CD4-positive, alpha-beta T cell treated with Interleukin-15 for 4 hours (primary cell): ENCODE data around the gene SMIM32.

Experiments
- DNase-seq: peaks from one replicate; pipeline ENCODE4 v3.0.0-alpha.2; 2020; ENCODE audit warnings: low spot score

Gene SMIM32

DNA sequence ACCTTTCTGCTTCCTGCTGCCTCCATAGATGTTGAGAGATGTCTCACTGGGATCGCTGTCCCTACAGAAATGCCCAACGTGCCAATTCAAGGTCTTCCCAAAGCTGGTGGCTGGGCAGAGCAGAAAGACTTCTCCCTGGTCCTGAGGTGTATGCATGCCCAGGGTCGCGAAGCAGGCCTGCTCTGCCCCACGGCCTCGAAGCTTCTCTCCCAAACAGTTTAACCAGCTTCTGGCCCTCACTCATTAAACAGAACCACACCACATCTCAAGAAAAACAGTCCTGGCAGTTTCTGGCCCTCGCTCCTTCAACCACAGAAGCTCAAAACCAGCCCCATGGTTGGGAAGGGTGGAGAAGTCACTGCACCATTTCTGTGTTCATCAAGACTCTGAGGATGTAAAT, 14.7 kb upstream of the SMIM32 start:
- no peak for DNase-seq

DNA sequence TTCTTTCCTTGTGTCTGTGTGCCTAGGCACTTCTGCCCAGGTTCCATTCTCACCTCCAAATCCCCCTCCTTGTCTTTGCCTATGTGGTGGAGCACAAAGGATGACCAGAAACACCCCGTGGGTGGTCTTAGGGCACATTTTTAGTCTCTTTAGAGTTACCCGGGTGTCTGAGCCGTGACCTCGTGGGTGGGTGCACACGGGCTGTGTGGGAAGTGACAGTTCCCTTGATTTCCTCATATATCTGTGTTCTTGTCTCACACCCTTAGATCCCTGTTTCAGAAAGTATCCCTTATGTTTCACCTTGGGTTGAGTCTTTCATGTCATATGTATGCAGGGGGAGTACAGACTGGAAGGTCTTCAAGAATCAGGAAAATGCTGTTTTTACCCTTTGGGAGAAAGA, 13.4 kb upstream of the SMIM32 start:
- DNase-seq: no peak

DNA sequence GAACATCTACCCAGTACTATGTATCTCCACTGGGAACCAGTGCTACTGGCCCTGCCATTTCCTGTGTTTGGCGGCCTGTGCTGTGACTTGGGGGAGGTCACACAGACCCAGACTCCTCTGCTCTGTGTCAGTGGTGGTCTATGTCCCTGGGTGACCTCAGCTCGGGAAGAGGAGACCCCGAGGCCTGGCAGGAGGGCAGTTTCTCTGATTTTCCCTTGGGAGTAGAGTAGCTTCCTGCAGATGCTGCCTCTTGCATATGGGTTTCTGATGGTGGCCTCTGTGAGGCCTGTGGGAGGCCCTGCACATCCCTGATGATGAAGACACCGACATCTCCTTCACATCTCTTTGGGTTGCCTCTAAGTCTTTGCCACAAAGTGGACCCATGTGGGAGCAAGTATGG, 13.0 kb upstream of the SMIM32 start:
- DNase-seq: no peak

DNA sequence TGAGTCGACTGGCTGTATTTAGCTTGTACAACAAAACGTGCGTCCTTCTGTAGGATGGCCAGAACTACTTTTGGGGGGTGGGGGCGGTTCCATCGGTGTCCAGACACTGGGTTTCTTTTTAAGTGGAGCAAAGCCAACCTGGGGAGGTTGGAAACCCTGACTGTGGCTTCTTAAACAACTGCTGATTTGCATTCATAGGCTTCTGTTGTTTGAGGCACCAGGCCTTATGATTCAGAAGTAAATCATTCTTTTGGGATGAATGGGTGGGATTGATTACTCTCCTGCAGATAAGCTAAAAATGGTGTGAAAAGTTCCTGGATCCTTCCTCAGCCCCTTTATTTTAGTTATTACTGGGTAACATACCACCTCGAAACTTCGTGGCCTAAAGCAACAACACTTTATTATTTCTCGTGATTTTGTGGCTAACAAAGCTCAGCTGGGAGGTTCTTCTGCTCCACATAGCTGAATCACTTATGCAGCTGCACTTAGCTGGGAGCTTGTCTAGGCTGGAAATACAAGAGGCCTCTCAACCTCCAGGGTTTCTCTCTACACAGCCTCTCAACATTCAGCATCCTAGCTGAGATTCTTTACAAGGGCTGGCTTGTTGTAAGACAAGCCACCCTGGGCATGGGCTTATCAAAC, 12.2 kb upstream of the SMIM32 start:
- DNase-seq: no peak

DNA sequence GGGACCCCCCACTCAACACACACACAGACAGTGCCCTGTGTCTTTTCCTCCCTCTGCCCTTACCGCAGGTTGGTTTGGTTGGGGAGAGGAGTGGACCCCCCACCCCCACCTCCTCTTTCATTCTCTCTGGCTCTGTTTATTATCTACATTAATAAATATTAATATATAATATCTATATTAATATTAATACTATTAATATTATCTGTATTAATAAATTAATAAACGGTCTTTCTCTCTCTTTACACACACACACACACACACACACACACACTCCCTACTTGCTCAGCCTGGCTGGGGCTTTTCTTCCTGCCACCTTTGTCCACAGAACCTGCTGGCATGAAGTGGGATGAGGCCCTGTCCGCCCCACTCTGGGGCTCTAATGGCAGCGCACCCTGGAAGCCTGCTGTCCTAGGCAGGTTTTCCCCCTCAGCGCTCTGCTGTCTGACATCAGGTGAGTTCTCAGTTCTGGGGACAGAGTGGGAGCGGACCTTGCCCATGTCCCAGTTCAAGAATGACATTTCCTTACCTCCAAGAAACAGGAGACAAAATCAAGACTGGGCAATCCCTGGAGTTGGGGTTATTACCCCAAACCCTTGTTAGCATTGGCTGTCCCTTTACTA, 10.5 kb upstream of the SMIM32 start:
- no peak for DNase-seq

DNA sequence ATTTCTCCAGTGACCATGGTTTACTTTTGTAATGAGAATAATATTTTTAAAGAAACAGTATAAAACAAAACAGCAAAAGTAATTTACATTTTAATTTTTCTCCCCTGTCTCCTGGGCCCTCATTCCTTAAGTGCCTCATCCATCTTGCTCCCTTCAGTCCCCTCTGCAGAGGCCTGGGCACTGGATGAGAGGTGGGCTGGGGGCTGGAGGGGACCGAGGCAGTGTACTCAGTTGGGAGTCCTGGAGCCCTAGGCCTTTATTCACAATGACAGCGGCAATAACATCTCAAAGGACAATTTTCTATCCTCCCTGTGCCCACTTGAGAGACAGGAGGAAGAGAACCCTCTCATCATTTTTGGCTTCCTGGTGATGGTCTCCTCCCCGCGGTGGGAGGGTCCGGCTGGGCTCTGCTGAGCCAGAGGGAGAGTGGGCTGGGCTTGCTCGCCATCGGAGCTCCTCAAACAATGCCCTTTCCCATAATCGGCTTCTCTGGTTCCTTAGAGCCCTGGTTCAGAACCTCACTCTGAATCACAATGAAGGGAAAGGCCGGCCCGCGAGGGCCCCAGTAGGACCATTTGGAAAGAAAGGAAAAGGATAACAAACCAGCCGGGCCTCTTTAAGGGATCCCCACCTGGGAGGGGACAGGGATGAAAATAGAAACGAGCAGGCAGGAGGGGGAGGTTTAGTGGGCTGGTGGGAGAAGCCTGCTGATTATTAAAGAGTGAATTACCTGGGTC, 9.7 kb upstream of the SMIM32 start:
- DNase-seq: no peak

DNA sequence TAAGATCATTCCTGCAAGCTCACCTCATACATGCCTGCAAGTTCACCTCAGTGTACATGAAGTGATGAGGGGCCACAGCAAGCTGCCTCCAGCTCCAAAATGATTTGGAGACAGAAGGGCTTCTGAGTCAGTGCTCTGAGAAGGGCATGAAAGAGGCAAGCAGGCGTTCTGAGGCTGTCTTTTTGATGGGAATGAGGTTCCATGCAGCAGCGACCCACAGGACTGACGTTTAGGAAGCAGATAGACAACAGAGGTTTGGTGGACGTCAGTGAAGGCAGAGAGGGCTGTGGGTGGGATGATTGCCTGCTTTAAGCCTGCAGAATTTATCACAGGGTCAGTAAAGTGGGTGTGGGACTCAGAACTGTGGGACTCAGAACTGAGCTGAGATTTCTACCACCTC, 8.9 kb upstream of the SMIM32 start:
- DNase-seq: no peak

DNA sequence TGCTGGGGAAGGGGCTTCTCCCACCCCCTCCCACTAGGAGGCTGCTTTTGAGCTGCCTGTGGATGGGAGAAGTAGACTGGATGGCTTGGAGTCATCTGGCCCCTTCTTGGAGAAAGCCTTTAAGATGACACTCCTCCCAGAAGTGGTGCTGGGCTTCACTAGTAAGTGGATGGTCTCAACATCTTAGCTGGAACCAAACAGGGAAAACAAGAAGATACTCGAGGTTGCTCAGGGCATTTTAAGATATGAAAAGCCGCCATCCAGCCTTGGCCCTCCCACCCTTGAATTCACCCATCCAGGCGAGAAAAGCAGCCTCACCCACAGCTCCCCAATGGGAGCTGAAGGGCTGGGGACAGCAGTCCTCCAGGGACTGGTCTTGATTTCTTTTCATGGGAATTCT, 7.8 kb upstream of the SMIM32 start:
- DNase-seq: no peak

DNA sequence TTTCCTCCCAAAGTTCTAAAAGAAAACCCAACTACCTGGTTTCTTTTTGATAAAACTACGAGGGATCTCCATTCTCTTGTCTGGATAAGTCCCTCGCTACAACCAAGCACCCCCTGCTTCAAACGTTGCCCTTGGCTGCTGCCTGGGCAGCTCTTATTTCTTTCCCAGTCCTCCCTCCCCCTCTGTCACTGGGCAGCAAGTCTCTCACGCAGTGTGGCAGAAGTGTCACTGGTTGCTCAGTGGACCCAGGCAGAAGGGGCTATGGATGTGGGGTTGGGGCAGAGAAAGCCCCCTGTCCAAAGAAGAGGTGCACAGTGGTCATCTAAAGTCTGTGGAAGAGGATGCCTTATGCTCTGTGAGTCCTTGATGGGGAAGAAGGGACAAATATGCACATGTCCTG, 7.2 kb upstream of the SMIM32 start:
- no peak for DNase-seq

DNA sequence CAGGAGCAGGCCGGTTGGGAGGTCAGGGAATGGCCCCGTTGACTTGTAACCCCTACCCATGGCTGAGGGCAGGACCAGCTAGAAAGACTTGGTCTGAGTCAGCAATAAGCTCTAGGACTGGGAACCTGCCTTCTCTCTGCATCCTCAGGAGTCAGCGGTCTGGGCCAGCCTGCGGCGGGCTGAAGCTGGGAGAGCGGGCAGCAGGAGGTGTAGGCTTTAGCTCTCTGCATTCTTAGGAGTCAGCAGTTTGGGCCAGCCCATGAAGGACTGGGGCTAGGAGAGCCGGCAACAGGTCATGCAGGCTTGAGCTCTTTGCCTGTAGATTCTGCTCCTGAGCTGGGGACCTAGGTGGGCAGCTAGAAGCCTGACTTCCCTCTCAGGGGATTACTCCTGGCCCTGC, 6.4 kb upstream of the SMIM32 start:
- DNase-seq: no peak

DNA sequence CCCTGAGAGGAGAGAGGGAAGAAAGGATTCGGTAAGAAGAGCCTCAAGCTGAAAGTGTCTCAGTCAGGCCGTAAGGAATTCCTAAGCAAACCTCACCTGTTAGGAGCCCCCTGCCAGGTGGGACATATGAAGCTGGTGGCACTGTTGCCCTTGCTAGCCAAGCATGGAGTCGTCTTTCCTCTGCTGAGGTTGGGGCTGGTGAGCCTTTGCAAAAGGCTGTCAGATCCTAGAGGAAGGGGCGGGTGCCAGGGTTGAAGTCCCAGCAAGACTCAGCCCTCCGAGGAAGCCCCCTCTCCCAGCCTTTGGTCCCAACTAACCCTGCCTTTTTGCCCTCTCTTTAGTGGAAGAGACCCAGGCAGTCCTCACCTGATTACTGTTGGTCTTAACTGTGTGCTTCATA, 5.5 kb upstream of the SMIM32 start:
- DNase-seq: no peak

DNA sequence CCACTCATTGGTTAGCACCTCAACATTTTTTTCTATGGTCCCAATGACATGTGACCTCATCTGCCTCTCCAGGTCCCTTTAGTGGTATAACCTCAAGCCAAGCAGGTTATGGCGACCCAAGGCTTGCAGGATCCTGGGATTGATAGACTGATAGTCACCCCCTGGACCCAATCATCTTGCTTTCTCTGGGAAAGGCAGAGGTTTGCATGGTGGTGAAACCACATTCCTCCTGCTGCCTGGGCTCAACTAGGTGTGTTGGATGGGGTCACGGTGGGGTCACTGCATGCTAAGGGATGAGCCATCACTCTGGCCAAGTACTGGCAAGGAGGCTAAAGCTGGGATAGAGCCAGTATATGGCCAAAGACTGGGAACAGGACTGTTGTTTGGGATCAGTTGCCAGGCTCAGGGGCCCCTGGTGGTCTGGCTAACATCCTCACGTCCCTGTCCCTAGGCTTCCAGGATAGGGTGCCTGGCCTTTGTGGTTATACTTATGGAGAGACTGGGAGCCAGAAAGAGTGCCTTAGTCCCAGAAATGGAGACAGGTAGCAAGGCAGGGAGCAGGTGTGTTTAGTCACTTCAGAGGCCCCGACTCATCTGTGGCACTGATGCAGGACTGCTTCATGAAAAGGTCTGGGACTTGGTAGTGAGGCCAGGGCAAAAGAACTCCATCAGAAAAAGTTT, 4.6 kb upstream of the SMIM32 start:
- DNase-seq: no peak

DNA sequence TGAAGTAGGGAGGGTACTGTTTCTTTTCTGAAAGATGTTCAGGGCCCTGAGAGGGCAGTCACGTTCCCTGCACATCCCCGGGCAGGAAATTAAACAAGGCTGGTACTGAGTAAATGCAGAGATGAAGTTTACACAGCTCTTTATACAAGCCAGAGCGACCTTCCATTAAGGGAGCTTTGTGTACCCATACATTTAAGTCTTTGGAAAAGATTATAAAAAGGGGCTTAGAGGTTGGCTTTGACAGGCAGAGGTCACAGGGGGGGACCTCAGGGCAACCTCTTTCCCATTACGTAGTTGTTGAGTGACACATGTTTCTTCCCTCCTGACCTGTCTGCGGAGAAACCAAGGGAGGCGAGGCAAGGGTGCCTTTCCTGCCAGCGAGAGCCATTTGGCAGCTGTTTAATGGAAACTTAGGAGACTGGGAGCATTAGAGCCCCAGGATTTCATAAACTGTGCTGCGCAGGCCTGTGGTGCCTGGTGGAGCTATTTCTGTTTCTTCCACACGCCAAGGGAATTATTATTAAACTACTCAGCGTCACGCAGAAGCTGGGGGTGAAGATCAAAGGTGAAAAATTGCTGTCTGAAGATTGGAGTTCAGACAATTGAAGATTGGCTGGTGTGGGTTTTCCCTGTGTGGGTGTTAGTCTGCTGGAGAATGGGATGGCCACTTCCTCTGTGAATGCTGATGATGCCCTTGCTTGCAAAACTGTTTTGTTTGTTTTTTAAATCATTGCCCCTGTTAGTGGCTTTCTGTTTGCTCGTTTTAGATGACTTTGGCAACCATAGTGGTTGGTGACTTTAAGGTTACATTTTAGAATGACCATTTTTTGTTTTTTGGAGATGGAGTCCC, 3.2 kb upstream of the SMIM32 start:
- no peak for DNase-seq

DNA sequence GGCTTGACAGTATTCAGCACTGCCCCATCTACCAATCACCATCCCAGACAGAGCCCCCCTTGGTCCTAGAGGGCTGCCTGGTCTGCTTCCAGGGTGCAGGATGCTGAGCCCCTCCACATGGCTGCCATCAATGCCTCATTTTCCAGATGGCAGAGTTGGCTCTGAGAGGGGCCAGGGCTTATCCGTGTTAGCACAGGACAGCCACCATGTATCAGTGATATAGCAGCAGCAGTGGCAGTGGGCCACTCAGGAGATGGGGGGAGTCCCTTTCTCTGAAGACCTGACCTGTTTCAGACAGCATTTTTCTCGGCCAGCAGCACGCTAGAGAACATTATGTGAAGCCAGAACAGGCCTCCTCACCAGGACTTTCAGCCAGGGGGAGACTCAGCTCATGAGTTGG, 1.6 kb upstream of the SMIM32 start:
- DNase-seq: no peak

DNA sequence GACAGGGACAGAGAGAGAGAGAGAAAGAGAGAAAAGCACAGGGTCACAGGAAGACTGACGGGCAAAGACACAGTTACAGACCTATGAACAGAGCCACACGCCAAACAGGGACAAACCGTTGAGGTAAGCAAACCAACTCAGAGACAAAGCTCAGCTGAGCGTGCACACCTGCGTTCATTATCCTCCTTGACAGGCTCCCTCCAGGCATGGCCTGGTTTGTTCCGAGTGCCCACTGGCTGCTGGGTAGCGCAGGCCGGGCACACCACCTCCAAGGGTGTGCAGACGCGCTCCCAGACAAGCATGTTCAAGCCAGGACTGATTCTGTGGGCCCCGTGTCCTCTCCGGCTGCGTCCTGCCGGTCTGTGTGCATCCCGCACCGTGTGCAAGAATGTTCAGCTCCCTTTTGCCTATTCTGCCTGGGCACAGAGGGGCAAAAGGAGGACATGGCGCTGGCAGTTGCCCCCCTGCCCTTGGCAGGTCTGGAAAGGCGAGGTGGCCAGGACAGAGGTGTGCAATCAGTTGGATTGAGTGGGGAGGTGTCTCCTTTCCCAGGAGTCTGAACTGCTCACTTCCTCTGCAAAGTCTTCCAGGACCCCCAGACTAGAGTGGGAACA, 467 bp upstream of the SMIM32 start:
- DNase-seq: no peak

DNA sequence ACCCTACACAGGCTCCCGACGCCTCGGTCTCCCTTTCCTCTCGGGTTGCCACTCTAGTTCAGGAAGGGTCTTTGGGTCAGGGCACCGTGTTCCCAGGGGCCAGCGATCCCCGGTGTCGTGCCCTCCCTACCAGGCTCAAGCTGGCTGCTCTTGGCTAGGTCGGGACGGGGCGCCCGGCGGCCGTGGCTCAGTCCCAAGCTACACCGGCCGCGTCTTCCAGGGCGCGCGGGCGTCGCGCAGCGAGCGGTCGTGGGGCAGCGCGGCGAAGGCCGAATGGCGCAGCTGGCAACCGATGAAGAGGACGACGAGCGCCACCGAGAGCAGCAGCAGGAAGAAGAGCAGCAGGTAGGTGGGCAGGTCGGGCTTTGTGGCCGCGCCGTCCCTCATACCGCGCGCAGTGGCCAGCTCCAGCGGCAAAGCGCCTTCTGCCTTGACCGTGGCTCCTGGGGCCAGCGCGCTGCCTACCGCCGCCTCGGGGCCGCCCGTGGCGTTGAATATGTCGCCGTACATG, 892 bp downstream of the SMIM32 start:
- DNase-seq: no peak

DNA sequence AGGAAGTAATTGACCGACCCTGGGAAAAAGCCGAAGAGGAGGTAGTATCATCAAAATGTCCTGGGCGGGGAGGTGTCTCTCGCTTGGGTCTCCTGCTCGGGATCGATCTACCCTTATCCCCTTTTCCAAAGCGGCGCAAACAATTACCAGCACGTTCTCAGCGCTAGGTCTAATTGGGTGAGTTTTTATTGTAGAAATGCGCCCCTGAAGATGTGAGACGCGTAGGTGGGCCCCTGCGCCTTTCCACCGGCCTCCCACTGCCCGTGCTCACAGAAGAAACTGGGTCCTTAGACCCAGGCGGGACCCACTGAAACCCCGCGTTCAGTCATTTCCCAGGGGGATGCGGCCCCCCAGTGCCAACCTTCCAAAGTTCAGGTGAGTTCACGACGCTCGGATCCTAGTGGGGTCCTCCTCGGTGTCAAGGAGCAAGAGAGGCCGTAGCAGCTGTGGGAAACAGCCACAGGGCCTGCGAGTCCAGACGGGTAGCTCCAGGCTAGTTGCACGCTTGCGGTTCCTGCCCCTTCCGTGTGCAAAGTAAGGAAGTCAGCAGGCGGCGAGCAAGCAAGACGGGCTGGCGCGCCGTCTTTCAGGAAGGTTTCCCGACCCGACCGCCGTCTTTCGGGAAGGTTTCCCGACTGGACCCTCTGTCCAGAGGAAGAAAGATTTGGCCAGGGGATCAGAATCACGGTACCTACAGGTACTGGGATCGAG, 1.5 kb downstream of the SMIM32 start:
- DNase-seq: no peak

DNA sequence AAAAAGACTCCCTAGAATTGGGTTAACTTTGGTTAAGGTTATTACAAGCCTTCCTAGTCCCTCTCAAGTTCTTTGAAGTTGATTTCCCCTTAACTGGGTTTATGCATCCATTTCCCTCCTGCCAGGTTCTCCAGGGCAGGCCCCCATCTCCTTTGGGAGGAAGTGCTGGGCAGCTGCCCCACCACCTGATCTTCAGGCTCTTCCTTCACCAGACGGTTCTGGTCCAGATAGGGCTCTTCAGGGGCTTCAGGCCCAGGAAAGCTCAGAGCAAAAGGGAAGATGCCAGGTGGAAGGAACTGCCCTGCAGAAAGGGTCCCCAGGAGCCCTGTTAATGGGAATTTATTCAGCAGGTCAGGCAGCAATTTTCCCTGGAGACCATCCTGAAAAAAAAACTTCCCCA, 2.1 kb downstream of the SMIM32 start:
- DNase-seq: no peak

DNA sequence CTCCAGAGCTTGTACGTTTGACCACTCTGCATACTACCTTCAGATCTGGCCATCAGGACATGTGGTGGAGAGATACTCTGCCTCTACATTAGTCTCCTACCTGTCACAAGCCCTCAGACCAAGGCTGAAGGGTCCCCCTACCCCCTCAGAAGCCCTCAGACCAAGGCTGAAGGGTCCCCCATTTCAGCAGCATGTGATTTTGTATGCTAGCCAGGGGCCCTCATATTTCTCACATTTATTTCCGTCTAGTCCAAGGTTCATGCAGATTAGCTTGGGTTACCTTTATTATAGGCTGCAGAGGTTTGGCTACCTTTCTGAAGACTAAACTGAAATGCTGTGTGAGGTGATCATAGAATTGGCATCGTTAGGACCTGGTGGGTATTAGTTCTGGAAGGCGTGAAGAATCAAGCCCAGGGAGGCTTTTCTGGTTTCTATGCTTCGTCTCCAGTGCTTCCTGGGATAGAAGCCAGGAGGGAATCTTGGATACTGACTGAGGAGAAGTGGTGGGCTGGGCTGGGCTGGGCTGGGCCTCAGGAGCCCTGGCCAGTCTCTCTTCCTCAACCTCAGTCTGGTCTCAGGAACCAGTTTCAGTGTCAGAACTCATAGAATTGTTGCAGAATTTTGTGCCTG, 2.8 kb downstream of the SMIM32 start:
- DNase-seq: no peak

DNA sequence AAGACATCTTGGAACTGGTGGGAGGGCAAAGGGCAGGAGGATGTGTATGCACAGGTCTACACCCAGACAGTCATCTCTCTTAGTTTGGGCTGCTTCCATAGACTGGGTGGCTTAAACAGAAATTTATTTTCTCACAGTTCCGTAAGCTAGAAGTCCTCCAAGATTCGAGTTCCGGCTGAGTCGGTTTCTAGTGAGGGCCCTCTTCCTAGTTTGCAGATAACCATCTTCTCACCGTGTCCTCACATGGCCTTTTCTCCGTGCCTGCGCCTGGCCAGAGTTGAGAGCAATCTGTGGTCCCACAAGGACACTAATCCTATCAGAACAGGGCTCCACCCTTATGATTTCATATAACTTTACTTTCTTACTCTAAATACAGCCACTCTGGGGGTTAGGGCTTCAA, 4.1 kb downstream of the SMIM32 start:
- DNase-seq: no peak
